ENCODE measurements around the gene SLFNL1. TPM values are rescaled to one million over a fixed set of nuclear protein-coding genes. Genes with fewer than 3 reads are reported as not detected.

The SLFNL1 gene
- total RNA-seq, 4 donors from 2014 or later: 0.85 to 1.6 (median 0.88) TPM; not detected in 1

- no peak for DNase-seq
- H3K27ac ChIP-seq: peak overlapping the region in 1 of 4 donors; percentile 52
- no peaks in the 10 kb centered on the region for H3K9me3 ChIP-seq
- H3K4me1 ChIP-seq: peaks cover 0 to 13% (median 6%) of the 10 kb centered on the region in 4 donors
- no peak overlapping the region for H3K4me3 ChIP-seq
- TF ChIP-seq POLR2A (IDR thresholded peaks at IDR 0.05): no peak
- TF ChIP-seq CTCF (IDR thresholded peaks at IDR 0.05): no peak
- H3K36me3 ChIP-seq: peaks cover 0 to 17% (median 0%) of the 10 kb centered on the region in 3 donors
- no peaks in the 10 kb centered on the region for H3K27me3 ChIP-seq
Observed at GRCh38 chr1:40983286-40983685, 38.2 kb downstream of the SLFNL1 start.

GRCh38 chr1:40982721-40983120 lies 38.8 kb downstream of the SLFNL1 start:
- no peak overlapping the region for H3K4me3 ChIP-seq
- H3K27ac ChIP-seq: peak overlapping the region in 1 of 4 donors; percentile 92
- TF ChIP-seq CTCF (IDR thresholded peaks at IDR 0.05): no peak
- no peak for TF ChIP-seq POLR2A (IDR thresholded peaks at IDR 0.05)
- no peaks in the 10 kb centered on the region for H3K27me3 ChIP-seq
- no peak for DNase-seq
- H3K36me3 ChIP-seq: peaks cover 0 to 12% (median 0%) of the 10 kb centered on the region in 3 donors
- peaks cover 0 to 13% (median 6%) of the 10 kb centered on the region in 4 donors for H3K4me1 ChIP-seq
- H3K9me3 ChIP-seq: no peaks in the 10 kb centered on the region

GRCh38 chr1:40981691-40982448 lies 39.7 kb downstream of the SLFNL1 start:
- Histone ChIP-seq H3K4me1 (peaks cover 0 to 13% (median 6%) of the 10 kb centered on the region in 4 donors), H3K9me3 (no peaks in the 10 kb centered on the region), H3K4me3 (no peak overlapping the region), H3K27me3 (no peaks in the 10 kb centered on the region), H3K36me3 (peaks cover 0 to 4% (median 0%) of the 10 kb centered on the region in 3 donors), H3K27ac (peak overlapping the region in 2 of 4 donors; percentile 38 to 92)
- DNase-seq: no peak
- TF ChIP-seq POLR2A (IDR thresholded peaks at IDR 0.05): no peak
- TF ChIP-seq CTCF (IDR thresholded peaks at IDR 0.05): no peak

GRCh38 chr1:40980453-40981121 lies 40.9 kb downstream of the SLFNL1 start:
- H3K9me3 ChIP-seq: no peaks in the 10 kb centered on the region
- DNase-seq: peak; percentile 43 to 58 (median 56)
- H3K36me3 ChIP-seq: peaks cover 0 to 4% (median 0%) of the 10 kb centered on the region in 3 donors
- H3K4me1 ChIP-seq: peaks cover 0 to 13% (median 6%) of the 10 kb centered on the region in 4 donors
- peak overlapping the region; percentile 73 to 96 (median 94) for H3K27ac ChIP-seq
- H3K27me3 ChIP-seq: no peaks in the 10 kb centered on the region
- peak overlapping the region; percentile 61 to 89 (median 75) for H3K4me3 ChIP-seq
- TF ChIP-seq POLR2A (IDR thresholded peaks at IDR 0.05): no peak
- TF ChIP-seq CTCF (IDR thresholded peaks at IDR 0.05): no peak

- H3K36me3 ChIP-seq: peaks cover 0 to 4% (median 0%) of the 10 kb centered on the region in 3 donors
- H3K4me1 ChIP-seq: peaks cover 0 to 13% (median 4%) of the 10 kb centered on the region in 4 donors
- H3K27me3 ChIP-seq: no peaks in the 10 kb centered on the region
- no peak for TF ChIP-seq CTCF (IDR thresholded peaks at IDR 0.05)
- peak overlapping the region; percentile 61 to 89 (median 75) for H3K4me3 ChIP-seq
- H3K27ac ChIP-seq: peak overlapping the region; percentile 73 to 96 (median 94)
- H3K9me3 ChIP-seq: no peaks in the 10 kb centered on the region
- DNase-seq: no peak
Observed at GRCh38 chr1:40980068-40980452, 41.5 kb downstream of the SLFNL1 start.
